Neutrophil (primary cell): ENCODE measurements around the gene TRIM59.

ENCODE experiments used
- H3K27ac ChIP-seq: fragments of 200-600 bp; sonication (generic); 2 replicates; pipeline ENCODE4 v1.5.1; 2016; ENCODE audit warnings: mild to moderate bottlenecking, moderate library complexity
- H3K27me3 ChIP-seq: fragments of 200-600 bp; sonication (generic); 2 replicates; pipeline ENCODE4 v1.6.0; 2016; ENCODE audit warnings: mild to moderate bottlenecking
- H3K36me3 ChIP-seq: fragments of 200-600 bp; sonication (generic); 2 replicates; pipeline ENCODE4 v1.5.1; 2017
- H3K4me1 ChIP-seq, 2 experiments: fragments of 200-600 bp in 1 of 2; sonication (generic) in 1 of 2; 1 replicate in 1 of 2; 2 replicates in 1 of 2; pipeline versions ENCODE4 v1.5.1 to v1.6.1; 2013 to 2016; ENCODE audit warnings: low read depth in 1 of 2, low read length in 1 of 2, mild to moderate bottlenecking in 1 of 2, moderate library complexity in 1 of 2; ENCODE audit not compliant: control insufficient read depth in 1 of 2, insufficient read depth in 1 of 2
- H3K4me3 ChIP-seq, 2 experiments: fragments of 200-600 bp in 1 of 2; sonication (generic) in 1 of 2; 1 replicate in 1 of 2; 2 replicates in 1 of 2; pipeline ENCODE4 v1.5.1; 2013 to 2016; ENCODE audit warnings: low read depth in 1 of 2, low read length in 1 of 2, mild to moderate bottlenecking in 1 of 2, moderate library complexity in 1 of 2
- H3K9me3 ChIP-seq: fragments of 200-600 bp; sonication (generic); 2 replicates; pipeline ENCODE4 v1.5.1; 2016
- CTCF ChIP-seq: fragments of 200-600 bp; sonication (generic); IDR thresholded peaks from 2 replicates; pipeline ENCODE4 v1.5.1; 2016; ENCODE audit warnings: antibody characterized with exemption

Gene TRIM59

DNA sequence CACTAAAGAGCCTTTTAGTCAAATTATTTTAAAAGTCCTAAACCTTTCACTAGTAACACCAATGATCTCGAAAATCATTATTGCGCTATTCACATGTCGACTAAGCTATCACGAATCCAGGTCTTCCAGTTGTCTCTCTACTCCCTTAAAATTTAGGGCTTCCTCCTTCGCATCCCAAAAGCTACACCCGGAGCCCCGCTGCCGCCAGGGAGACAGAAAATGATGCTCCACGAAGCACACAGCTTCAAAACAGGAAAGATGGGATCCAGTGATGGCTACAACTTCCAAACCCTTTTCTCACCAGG lies 50.8 kb downstream of the TRIM59 start:
- Histone ChIP-seq H3K36me3 (no peaks in the 10 kb centered on the region), H3K4me3 (peak overlapping the region; percentile 84 to 94), H3K27ac (peak overlapping the region; percentile 86), H3K9me3 (no peaks in the 10 kb centered on the region), H3K27me3 (no peaks in the 10 kb centered on the region), H3K4me1 (peaks cover 37% of the 10 kb centered on the region in 2 experiments)
- no peak for TF ChIP-seq CTCF

DNA sequence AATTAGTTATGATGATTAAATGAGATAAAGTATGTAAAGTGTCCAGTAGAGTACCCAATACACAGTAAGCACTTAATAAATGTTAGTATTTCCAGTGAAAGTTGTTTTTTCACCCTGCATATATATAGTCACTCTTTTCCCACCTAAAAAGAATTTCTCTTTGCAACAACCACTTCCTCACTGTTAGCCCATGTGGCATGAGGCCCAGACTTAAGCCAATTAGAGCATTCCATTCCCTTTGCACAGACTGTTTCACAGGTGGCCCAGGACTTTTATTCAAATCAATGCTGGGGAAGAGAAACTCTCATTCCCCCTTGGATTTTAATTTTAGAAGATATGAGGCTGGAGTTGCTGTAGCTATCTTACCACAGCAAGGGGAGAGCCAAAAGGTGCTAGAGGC lies 54.3 kb downstream of the TRIM59 start:
- TF ChIP-seq CTCF, result no peak
- peaks cover 4 to 14% of the 10 kb centered on the region in 2 experiments for H3K4me1 ChIP-seq
- H3K27me3 ChIP-seq, result no peaks in the 10 kb centered on the region
- no peaks in the 10 kb centered on the region for H3K36me3 ChIP-seq
- no peaks in the 10 kb centered on the region for H3K9me3 ChIP-seq
- H3K27ac ChIP-seq, result no peak overlapping the region
- no peak overlapping the region for H3K4me3 ChIP-seq

DNA sequence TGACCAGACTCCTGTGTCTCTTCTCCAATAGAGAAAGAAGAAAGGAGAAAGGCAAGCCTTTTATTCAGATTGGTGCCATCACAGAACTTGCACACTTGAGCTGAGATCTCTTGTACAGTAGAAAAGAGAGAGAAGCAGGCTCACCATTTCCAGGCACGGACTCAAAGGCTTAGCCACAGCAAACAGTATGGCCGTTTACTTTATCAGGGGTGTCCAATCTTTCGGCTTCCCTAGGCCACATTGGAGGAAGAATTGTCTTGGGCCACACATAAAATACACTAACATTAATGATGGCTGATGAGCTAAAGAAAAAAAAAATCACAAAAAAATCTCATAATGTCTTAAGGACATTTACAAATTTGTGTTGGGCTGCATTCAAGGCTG lies 55.6 kb downstream of the TRIM59 start:
- TF ChIP-seq CTCF, result no peak
- peaks cover 4 to 9% of the 10 kb centered on the region in 2 experiments for H3K4me1 ChIP-seq
- no peak overlapping the region for H3K4me3 ChIP-seq
- no peaks in the 10 kb centered on the region for H3K36me3 ChIP-seq
- no peaks in the 10 kb centered on the region for H3K9me3 ChIP-seq
- no peak overlapping the region for H3K27ac ChIP-seq
- H3K27me3 ChIP-seq, result no peaks in the 10 kb centered on the region

DNA sequence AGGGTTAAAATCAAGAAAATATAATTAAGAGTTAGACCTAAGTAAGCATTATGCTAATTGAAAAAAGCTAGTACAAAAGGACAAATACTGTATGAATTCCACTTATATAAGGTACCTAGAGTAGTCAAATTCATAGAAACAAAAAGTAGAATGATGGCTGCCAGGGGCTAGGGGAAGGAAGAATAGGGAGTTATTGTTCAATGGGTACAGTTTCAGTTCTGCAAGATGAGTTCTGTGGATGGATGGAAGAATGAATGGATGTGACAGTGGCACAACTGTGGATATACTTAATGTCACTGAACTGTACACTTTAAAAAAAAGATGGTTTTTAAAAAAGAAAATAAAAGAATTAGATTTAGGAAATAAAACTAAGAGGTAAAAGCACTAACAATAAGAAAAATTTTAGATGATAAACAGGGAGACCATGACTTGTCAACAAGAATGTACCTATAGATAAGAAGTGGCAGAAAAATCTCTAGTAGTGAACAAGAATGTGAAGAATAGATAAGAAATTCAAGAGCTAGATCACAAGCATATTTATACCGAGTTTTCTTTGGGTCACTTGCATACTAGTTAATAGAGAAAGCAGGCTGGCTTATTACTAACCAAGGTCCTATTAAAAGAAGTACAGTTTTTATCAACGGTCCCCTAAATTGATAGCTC lies 56.1 kb downstream of the TRIM59 start:
- no peak for TF ChIP-seq CTCF
- Histone ChIP-seq H3K36me3 (no peaks in the 10 kb centered on the region), H3K4me3 (no peak overlapping the region), H3K27me3 (no peaks in the 10 kb centered on the region), H3K4me1 (peaks cover 2 to 4% of the 10 kb centered on the region in 2 experiments), H3K9me3 (no peaks in the 10 kb centered on the region), H3K27ac (no peak overlapping the region)

GRCh38 chr3:160392798-160393197 lies 56.8 kb downstream of the TRIM59 start:
- no peaks in the 10 kb centered on the region for H3K4me1 ChIP-seq
- H3K27me3 ChIP-seq, result no peaks in the 10 kb centered on the region
- no peak overlapping the region for H3K27ac ChIP-seq
- no peak for TF ChIP-seq CTCF
- H3K9me3 ChIP-seq, result no peaks in the 10 kb centered on the region
- H3K36me3 ChIP-seq, result no peaks in the 10 kb centered on the region
- H3K4me3 ChIP-seq, result no peak overlapping the region
